ENCODE data around the gene PTCSC3.

The PTCSC3 gene

DNA sequence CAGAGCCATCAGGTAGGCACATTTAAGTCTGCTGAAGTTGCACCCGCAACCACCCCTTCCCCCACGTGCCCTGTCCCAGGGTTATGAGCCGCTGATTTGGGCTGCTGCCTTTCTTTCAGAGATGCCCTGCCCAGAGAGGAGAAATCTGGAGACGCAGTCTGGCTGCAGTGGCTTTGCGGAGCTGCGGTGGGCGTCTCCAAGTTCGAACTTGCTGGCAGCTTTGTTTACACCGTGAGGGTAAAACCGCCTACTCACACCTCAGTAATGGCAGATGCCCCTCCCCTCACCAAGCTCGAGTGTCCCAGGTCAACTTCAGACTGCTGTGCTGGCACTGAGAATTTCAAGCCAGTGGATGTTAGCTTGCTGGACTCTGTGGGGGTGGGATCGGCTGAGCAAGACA lies 14.7 kb downstream of the PTCSC3 start:
- TF ChIP-seq, protein P1, sequence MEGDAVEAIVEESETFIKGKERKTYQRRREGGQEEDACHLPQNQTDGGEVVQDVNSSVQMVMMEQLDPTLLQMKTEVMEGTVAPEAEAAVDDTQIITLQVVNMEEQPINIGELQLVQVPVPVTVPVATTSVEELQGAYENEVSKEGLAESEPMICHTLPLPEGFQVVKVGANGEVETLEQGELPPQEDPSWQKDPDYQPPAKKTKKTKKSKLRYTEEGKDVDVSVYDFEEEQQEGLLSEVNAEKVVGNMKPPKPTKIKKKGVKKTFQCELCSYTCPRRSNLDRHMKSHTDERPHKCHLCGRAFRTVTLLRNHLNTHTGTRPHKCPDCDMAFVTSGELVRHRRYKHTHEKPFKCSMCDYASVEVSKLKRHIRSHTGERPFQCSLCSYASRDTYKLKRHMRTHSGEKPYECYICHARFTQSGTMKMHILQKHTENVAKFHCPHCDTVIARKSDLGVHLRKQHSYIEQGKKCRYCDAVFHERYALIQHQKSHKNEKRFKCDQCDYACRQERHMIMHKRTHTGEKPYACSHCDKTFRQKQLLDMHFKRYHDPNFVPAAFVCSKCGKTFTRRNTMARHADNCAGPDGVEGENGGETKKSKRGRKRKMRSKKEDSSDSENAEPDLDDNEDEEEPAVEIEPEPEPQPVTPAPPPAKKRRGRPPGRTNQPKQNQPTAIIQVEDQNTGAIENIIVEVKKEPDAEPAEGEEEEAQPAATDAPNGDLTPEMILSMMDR (IDR thresholded peaks at IDR 0.05; ENCODE audit: extremely low read depth, missing control alignments) = no peak
- DNase-seq (ENCODE audit: low spot score) = no peak

DNA sequence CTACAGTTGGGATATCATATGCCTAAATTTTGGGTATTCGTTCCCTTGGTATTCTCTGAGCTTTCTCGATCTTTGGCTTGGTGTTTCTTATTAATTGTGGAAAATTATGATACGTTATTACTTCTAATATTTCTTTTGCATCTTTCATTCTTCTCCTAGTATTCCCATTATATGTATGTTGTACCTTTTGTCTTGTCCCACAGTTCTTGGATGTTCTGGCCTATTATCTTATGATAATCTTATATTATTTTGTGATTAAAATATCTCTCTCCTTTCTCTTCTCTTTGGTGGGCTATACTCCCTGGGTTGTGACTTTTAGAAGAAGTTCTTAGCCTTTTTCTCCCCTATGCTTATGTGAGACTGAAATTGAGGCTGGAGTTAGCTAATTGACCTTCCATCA lies 25.2 kb downstream of the PTCSC3 start:
- TF ChIP-seq, protein P1 (IDR thresholded peaks at IDR 0.05; ENCODE audit: extremely low read depth, missing control alignments) = no peak

DNA sequence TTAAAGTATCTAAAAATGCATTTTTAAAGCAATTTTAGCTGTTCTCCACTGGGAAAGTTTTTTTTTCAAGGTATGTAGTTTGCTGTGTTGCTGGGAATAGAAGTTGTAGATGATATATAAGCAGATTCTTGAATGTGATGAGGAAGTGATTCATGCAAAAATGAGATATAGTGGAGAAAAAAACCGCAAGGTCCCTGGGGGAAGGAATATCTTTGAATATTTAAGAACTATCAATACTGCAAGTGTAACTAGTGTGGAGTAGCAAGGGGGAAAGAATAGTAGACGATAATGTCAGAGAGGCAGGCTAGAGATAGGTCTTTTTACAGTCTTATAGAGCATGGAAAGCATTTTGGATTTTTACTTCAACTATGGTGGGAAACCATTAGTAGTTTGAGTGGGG lies 42.5 kb downstream of the PTCSC3 start:
- TF ChIP-seq, protein P1 (IDR thresholded peaks at IDR 0.05; ENCODE audit: extremely low read depth, missing control alignments) = no peak

More for the DNA sequence above, 25.2 kb downstream of the PTCSC3 start:
- no peak for DNase-seq (ENCODE audit: low spot score)

DNA sequence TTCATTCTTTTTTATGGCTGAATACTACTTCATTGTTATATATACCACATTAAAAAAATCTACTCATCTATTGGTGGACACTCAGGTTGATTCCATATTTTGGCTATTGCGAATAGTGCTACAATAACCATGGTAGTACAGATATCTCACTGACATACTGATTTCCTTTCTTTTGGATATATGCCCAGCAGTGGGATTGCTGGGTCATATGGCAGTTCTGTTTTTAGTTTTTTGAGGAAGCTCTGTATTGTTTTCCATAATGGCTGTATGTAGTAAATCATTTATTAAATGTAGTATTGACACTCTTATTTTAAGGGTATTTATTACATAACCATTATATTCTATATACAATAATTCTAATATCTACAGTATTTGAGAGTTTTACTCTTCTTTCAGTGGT lies 43.7 kb downstream of the PTCSC3 start:
- TF ChIP-seq, protein P1 (IDR thresholded peaks at IDR 0.05; ENCODE audit: extremely low read depth, missing control alignments) = no peak
- DNase-seq (ENCODE audit: low spot score) = no peak

More for the DNA sequence above, 42.5 kb downstream of the PTCSC3 start:
- no peak for DNase-seq (ENCODE audit: low spot score)

DNA sequence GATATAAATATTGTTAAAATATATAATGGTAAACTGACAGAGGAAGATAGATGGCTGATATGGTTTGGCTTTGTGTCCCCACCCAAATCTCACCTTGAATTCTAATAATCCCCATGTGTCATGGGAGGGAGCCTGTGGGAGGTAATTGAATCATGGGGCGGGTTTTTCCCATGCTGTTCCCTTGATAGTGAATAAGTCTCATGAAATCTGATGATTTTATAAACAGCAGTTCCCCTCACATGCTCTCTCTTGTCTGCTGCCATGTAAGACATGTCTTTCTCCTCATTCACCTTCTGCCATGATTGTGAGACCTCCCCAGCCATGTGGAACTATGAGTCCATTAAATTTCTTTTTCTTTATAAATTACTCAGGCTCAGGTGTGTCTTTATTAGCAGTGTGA lies 46.3 kb downstream of the PTCSC3 start:
- TF ChIP-seq, protein P1 (IDR thresholded peaks at IDR 0.05; ENCODE audit: extremely low read depth, missing control alignments) = no peak
- no peak for DNase-seq (ENCODE audit: low spot score)

DNA sequence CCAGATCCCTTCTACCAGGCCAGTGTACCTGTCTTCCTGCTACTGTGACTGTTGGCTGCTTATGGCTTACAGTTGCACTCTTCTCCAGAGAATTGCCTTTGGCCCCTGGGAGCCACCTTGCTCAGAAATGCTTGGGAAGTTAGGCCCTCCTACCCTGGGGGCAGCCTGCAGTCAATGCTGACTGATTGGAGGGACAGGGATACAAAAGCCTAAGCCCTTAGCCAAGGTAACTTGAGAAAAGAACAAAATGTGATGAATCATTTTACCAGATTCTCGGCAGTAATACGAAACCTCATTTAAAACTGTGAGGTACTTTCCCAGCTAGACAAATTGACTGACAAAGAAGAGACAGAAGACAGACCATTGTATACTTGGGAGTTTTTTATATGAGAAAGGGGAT lies 47.3 kb downstream of the PTCSC3 start:
- TF ChIP-seq, protein P1 (IDR thresholded peaks at IDR 0.05; ENCODE audit: extremely low read depth, missing control alignments) = no peak
- no peak for DNase-seq (ENCODE audit: low spot score)

DNA sequence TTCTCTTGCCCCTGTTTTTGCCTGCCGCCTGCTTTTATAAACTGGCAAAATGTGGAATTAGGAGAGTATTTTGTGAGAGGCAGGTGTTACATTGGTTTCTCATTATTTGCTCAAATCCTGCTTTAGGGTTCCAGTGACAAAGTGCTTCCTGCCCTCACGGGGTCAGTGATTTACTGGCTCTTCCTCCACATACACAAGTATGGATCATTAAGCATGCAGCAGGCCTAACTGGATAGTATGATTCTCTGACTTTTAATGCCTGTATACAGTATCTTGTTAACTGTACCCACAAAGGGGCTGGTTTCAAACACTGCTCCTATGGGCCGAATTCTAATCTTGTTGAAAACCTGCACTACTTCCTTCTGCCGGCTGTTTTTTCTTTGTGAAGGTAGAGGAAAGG lies 63.2 kb downstream of the PTCSC3 start:
- TF ChIP-seq, protein P1 (IDR thresholded peaks at IDR 0.05; ENCODE audit: extremely low read depth, missing control alignments) = no peak
- no peak for DNase-seq (ENCODE audit: low spot score)

All from GM20000 (cell line).